CD4-positive, alpha-beta T cell treated with Interleukin-6 at 100 ng/mL for 8 hours (primary cell): ENCODE measurements around the gene CTNNA1.

Experiments
- DNase-seq: peaks from one replicate; pipeline ENCODE4 v3.0.0-alpha.2; 2020; ENCODE audit warnings: mixed read lengths, low spot score

The CTNNA1 gene

DNA sequence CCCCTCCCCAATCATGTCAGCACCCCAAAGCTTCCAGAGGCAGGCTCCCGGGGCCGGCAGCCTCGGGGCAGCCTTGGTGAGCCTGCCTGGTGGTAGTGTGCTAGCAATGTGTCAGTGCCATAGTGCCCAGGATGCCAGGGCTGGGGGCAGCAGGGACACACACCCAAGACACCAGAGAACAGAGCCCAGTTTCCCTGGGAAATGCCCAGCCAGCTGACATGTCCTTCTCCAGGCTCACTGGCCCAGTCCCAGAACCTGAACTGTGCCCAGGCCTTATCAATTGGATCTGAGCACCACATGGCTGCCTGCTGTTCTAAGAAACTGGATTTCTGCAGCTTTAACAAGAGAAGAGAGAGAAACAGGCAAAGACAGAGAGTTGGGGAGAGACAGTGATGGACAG lies 196.8 kb downstream of the CTNNA1 start:
- DNase-seq: no peak

DNA sequence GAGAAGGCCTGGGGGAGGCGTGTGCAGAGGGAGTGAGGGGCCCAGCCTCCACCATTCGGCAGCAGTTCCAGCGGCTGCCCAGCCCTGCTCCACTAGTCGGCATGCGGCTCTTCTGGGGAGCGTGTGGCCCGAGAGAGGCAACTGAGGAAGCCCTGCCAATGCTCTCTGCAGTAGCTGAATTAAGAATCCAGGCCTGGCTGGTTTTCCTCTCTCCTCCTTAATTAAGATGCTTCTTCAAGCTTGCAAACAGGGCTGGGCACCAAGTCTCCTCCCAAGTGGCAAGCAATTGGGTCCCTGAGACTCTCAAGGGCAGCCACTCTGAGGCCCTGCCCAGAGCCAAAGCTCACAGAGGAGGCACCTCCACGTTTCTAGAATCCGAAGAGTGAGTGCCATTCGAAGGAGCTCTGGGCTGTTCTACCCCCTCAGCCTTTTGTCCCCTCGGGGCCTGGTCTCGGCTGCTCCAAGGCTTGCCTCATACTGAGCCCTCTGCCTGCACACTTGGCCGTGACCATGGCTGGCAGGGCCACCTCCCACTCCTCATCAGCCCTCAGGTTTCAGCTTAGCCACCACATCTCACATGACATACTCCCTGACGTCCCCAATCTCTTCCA lies 197.3 kb downstream of the CTNNA1 start:
- DNase-seq: no peak

DNA sequence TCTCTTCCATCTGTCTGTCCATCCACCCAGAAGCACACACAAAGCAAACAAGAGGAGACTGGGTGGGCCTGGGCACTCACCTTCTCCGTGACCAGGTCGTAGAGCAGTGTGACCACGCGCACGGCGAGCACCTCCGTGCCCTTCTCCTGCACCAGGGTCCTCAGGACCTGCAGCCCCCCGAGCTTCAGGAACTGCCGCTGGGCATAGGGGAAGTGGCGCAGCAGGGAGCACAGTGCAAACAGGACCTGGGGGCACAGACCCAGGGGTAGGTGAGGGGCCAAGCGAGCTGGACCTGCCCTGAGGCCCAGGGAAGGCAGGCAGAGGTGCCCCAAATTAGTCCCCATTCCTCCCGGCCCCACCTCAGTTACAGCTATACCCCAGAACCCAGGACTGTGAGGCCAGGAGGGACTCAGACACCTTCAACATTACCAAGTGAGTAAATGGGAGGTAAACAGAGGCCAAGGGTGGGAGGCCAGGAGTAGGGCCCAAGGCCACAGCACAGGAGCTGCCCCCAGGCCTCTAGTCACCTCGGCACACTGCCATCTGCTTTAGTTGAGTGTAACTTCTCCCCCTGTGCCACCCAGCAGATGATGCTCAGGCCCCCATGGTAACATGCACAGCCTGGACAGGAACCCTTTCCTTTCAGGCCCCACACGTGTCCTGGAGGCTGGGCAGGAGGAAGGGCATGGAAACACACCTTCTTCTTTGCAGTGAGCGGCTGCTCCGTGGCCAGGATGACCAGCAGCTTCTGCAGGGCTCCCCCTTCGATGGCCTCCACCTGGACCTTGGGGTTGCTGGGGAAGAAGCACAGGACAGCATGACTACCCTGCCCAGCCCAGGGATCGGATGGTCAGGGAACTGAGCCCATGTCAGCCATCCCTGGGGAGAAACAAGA lies 198.1 kb downstream of the CTNNA1 start:
- no peak for DNase-seq

GRCh38 chr5:138951986-138952735 lies 198.9 kb downstream of the CTNNA1 start:
- DNase-seq: no peak

- DNase-seq: no peak
These were observed 199.7 kb downstream of the CTNNA1 start for GRCh38 chr5:138952962-138953361.

DNA sequence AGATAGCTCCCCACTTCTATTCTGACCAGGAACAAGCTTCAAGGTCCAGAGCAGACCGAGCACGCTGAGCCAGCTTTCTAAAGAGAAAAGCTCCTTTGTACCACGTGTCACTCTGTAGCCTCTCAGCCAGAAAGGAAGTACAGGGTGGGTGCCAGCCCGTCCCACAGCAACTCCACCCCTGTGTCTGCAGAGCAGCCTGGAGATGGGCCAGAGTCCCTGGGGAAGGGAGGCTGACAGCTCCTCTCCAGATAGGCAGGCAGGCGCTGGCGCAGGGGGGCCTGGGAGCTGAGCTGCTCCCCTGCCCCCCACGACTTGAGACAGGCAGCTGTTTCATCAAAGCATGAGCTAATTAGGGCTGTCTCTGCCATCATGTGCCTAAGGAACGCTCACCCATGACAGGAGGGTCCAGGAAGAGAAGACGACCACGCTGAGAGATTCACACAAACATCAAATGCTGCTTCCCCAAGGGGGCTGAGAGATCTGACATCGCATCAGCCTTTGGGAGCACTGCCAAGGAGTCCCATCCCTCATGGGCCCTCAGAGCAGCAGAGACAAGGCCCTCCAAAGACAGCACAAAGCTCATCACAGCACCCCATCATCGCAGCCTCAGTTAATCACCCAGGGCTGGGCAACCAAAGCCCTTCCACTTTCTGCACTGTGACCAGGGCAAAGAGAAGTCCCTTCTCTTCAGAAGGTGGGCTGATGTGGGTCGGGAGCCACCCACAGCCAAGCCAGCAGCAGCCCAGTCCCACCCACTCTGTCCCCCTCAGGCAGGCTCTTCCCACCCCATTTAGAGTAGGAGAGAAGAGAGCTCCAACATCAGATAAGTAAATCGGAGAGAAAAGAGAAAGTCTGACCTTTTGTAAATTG lies 200.4 kb downstream of the CTNNA1 start:
- DNase-seq: peak; percentile 16

- DNase-seq: no peak
These were observed 201.2 kb downstream of the CTNNA1 start for GRCh38 chr5:138954257-138955012.

DNA sequence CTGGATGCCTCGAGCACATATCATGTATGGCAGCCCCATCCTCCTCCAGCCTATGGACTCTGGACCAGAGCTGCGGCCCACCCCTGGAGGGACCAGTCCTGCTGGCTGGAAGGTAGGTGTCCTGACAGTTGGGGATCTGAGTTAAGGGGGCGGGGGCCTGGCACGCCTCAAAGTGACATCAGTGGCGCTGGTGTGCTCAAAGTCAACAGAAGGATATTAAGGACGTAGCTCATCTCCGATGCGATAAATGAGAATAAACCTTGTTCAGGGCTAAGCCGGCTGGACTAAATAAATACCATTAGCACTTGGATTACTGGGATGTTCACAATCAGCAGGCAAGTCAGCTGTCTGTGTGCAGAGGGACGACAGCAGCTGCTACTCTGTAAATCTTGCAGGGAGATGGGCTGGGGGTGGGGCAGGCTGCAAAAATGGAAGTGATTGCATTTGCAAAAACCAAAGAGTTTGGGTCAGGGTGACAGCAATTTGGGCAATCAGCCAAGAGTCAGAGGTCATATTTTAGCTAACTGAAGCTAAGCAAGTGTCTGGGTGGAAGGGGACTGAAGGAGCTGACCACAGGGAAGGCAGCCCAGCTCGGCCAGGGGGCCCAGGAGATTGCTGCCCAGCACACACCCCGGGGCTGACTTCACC lies 201.9 kb downstream of the CTNNA1 start:
- DNase-seq: no peak

DNA sequence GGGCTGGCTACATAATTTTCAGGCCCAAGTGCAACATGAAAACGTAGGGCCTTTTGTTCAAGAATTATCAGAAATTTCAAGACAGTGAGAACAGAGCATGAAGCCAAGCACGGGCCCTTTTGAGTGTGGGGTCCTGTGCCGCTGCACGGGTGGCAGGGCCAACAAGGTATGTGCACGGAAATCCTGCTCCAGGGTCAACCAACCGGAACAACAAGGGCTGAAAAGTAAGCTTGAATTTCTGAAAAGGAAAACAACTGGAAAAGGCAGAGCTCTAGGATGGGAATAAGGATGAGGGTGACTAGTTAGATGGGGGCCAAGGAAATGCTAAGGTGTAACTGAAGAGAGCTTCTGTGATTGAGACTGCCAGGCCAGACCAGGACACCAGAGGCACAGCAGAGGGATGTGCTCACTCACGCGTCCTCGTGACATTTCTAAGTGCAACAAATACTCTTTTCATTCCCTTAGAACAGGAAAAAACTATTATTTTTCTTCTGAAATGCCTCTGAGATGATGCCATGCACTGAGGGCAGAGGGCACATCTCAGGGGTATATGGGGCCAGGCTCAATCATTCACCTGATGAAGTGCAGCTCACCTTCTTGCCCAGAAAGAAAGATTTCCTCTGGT lies 202.6 kb downstream of the CTNNA1 start:
- DNase-seq: no peak

GRCh38 chr5:138956801-138957200 lies 203.6 kb downstream of the CTNNA1 start:
- DNase-seq: no peak

DNA sequence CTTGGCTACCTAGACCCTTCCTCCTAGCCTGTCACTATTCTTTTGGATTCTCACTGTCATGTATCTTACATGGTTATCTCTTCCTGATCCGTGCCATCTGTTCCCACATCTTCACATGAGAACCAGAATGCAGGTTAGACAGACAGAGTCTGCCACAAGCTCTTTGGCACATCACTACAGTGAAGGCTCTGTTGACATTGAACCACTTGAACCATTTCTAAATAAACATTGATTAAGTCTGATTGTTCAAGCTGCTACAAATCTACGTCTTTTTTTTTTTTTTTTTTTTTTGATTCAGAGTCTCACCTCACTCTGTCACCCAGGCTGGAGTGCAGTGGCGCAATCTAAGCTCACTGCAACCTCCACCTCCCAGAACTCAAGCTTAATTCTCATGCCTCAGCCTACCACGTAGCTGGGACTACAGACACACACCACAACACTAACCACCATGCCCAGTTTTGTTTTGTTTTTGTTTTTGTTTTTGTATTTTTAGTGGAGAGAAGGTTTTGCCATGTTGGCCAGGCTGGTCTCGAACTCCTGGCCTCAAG lies 207.0 kb downstream of the CTNNA1 start:
- DNase-seq: no peak

DNA sequence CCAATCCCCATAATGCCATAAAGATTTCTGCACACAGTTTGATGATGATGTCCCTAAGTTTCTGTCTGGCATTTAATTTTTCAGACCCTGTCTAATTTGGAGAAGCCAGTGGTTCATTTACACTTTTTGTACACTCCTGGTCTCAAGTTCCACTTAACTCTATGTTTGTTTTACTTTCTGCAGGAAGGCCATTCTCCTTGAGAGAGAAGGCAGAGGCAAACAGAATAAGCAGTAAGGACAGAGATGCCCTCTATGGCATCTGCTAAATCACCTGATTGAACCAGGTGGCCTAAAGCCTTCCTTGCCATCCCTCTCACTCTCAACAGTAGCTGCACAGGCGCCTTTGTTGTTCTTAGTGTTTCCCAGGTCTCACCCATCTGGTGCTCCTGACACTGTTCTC lies 208.0 kb downstream of the CTNNA1 start:
- DNase-seq: no peak

- no peak for DNase-seq
These were observed 208.5 kb downstream of the CTNNA1 start for GRCh38 chr5:138961729-138962128.

DNA sequence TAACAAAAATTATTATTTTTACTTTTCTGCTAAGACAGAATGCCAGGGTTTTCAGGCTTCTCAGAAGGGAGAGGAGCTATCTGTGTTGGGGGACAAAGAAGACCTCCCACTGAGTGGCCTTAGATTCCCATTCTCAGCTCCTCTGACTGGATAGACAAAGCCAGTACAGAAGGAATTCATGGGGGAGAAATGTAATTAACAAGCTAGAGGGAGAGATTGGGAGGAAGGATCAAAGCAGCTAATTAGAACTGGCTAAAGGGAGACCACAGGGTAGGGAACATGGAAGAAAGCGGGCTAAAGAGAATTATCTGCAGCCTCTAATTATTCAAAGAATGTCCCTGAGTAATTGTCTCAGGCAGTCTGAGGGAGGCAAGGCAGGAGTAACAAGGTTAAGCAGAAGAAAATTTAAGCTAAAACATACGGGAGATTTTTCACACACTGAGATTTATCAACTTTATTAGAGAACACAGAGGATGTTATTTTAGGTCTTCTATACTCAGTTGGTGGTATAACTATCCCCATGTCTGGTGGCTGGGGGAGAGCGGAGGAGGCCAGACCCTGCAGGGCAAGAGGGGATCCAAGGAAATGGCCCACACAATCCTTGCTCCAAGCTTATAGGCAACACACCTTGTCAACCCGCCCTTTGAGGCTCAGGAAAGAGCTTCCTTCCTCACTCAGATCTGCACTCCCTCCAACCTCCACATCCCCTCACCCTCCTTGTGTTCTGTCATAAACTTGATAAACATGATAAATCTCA lies 209.6 kb downstream of the CTNNA1 start:
- DNase-seq: no peak

DNA sequence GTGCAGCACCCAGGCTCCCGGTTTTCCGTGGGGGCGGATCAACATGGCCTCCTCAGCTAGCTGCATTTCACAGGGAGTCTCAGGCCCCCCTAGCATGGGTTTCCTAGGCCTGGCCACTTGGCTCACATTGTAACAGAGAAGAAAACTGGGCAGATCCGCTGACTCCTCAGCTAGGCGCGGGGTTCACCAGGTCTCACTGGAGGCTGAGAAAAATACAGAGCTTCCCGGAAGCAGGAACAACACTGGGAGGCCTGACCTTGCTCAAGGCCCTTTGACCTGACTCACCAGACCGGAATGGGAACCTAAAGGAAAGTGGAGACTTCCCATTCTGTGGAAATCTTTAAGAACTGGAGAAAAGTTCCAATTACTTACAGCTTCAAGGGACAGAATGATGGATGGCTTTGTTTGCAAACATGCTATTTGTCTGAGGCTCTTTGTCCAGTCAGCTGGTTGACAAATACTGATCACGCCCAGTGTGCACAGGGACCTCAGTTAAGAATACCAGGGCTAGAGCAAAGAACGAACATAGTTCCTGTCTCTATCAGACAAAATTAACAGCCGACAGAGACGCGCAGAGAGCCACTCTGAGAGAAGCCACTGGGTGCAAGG lies 210.6 kb downstream of the CTNNA1 start:
- DNase-seq: no peak

DNA sequence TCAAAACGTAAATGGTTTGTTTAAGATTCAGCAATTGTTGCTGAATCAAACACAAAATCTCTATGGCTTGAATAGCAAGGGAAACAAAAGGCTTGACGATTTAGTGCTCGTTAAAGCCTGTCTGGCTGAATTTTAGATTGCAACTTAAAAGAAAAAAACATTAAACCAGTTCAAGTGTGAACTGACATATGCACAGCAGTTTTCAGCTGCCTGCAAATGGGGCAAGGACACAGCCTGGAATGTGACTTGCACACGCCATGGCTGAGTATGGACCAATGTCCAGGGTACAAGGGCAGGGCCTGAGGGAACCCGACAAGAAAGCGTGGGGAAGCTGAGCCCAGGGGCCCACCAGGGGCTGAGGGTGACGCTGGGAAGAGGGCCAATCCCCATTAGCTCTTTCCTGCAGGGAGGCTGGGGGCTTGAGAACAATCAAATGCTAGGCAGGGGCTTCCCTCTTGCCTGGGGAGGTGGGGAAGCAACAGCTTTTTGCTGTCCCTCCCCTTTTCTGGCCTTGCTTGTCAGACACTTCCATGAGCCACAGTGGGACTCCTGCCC lies 211.5 kb downstream of the CTNNA1 start:
- DNase-seq: no peak

DNA sequence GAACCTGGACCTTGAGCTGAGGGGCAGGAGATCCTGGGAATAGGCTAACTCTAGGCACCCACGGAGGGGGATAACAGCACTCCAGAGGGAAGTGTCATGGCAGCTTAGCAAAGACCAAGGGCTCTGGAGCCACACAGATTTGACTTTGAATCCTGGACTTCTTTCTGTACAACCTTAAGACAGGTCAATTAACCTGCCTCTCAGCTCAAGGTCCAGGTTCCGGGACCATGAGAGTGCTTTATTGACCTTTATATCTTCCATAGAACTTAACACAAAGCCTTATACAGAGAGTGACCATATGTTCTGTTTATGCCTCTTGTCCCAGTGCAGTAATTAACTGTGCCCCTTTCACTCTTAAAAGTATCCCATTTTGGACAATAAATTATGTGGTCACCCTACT lies 212.4 kb downstream of the CTNNA1 start:
- no peak for DNase-seq

GRCh38 chr5:138966236-138966985 lies 213.2 kb downstream of the CTNNA1 start:
- no peak for DNase-seq
